GM12873 (cell line): ENCODE measurements around the gene CERKL.

Experiments
- CTCF ChIP-seq: IDR thresholded peaks from 2 replicates; pipeline ENCODE4 v1.5.1; 2012; ENCODE audit warnings: low read depth, mild to moderate bottlenecking, moderate library complexity, low read length, control low read depth; ENCODE audit not compliant: insufficient read depth; ENCODE audit errors: missing control alignments

CERKL gene

DNA sequence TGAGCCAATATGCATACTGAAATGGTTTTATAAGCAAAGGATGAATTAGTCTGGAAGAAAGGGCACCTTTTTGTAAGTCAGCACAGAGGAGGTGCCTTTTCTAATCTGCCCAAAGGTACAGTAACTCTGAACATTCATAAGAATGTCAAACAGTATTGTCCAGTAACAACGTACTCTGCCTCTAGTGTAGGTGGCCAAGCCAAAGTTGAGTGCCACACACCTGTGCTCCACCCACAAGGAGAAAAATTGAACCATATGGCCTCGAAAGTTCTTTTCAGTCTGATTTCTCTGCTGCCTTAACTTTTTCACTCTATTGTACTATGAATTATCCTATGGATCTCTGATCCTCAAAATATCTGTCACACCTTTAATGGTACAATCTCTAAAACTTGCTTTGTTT, 86.8 kb downstream of the CERKL start:
- TF ChIP-seq CTCF, result no peak

DNA sequence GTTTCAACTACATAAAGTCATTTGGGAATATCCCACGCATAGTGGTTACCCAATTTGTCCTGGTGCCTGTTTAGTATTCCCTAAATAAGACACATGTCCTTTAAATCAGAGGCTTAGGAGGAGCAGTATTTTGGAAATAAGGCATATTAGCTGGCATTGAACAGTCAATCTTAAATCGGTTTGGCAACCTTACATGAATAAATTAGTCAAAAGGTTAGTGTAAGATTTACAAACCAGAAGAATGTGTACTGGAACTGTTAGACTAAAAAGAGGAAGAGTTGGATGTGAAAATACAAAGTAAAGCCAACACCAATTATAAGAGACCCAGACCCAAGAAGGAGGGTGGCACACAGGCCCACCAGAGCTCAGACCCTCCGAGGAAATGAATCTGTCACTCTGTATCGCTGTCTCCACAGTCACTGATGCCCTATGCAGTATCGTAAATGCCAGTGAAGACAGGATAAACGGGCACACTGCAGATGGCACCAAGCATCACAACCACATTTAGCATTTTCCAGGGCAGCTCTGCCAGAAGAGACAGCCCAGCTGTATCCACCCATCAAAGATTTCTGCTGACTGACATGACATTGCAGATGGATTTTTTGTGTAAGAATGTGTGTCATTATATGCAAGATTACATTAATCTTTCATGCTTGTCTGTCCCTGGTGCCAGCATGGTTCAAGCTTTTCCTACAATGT, 90.4 kb downstream of the CERKL start:
- TF ChIP-seq CTCF, result no peak

DNA sequence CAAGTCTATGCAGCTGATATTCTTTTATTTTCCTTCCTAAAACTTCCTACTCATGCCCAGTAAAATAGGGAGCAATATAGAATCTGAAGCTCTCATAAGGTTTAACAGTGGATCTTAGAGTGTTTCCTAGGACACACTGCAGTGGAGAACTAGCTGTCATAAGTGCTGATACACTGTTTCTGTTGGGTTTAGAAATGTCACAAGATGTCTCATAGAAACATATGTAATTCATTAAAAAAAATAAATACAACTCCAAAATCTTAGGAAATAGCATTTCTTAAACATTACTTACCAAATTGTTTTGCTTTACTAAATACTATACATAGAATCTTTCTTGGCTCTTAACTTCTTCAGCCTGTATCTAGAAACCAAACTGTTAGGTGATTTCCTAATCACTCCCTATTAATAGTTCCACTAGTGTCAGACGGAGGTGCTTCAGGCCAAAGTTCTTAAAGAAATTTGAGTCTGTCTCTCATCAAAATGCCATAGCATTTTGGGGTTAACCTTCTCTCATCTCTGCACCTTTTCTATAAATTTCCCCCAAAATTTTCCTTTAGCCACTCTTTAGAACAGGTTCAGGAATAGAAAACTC, 93.7 kb downstream of the CERKL start:
- no peak for TF ChIP-seq CTCF

DNA sequence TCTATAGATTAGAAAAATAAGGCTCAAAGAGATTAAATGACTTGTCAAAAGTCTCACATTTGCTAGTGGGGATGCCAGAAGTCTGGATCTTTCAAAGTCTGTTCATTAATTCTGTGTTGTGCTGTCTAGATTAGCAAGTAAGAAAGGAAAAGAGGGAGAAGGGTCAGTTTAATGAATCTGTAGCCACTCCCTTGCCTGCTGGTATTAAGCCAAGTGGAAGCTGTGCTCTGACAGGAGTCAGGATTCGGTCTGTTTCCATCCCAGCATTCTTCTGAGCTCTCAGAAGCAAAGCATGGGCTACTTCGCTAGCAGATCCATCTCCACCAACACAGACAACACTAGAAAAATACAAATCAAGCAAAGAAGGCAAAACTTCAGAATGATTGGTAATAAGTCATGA, 98.5 kb downstream of the CERKL start:
- TF ChIP-seq CTCF, result no peak

- no peak for TF ChIP-seq CTCF
Measured at GRCh38 chr2:181554061-181554830, 102.7 kb downstream of the CERKL start.

- no peak for TF ChIP-seq CTCF
Measured at GRCh38 chr2:181553244-181553643, 103.7 kb downstream of the CERKL start.

DNA sequence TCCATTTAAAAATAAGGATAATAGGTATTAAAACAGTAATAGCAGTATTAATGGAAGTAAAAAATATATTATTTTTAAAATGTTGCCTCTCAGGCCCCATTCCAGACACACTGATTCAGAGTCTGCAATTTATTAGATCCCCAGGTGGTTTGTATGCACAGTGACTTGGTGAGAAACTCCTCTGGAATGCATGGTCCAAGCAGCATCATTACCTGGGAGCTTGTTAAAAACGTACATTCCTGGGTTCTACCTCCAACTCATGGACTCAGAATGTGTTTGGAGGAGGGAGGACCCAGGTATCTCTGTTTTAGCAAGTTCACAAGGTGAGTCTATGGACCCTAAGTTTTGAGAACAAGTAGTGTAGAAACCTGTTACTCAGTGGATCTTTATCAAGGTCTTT, 104.1 kb downstream of the CERKL start:
- TF ChIP-seq CTCF, result no peak
